ENCODE results near the gene ABHD15.

Gene ABHD15

DNA sequence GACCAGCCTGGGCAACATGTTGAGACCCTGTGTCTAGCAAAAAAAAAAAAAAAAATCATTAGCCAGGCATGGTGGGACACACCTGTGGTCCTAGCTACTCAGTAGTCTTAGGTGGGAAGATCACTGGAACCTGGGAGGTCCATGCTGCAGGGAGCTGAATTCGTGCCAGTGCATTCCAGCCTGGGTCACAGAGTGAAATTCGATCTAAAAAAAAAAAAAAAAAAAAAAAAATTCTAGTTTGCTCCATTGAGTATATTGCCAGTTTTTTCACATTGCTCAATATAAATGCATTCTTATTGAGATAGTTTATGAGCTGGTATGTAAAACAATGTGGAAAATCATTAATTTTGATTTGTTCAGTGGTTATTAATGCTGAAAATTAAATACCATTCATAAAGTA is 52.0 kb downstream of the ABHD15 start:
- DNase-seq: no peak

DNA sequence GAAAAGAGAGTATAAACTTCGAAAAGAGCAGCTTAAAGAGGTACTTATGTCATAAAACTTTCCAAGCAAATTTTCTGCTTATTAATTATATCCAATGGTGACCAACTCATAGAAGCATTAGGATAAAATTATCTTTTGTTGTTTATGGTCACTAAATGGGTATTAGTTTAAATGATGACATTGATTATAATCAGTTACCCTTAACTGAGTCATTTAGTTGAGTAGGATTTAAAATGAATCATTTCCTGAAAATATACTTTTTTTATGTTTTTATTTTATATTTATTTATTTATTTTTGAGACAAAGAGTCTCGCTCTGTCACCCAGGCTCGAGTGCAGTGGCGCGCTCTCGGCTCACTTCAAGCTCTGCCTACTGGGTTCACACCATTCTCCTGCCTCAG is 55.9 kb downstream of the ABHD15 start:
- DNase-seq: no peak
